Measurements from ENCODE around the gene UBE2G2.

UBE2G2 gene

GRCh38 chr21:44729336-44730027 is 72.1 kb downstream of the UBE2G2 start:
- Histone ChIP-seq H3K9ac (ENCODE audit: low read depth, low read length) (no peak overlapping the region), H3K4me1 (ENCODE audit: control insufficient read depth, insufficient read depth, low read length) (no peaks in the 10 kb centered on the region), H3K27ac (ENCODE audit: low read depth, low read length) (no peak overlapping the region), H3K4me3 (ENCODE audit: low read depth, low read length) (no peak overlapping the region), H3K36me3 (ENCODE audit: control insufficient read depth, insufficient read depth, low read length) (no peaks in the 10 kb centered on the region), H3K27me3 (ENCODE audit: control insufficient read depth, insufficient read depth, low read length) (no peaks in the 10 kb centered on the region), H3K9me3 (ENCODE audit: control insufficient read depth, insufficient read depth, low read length) (no peaks in the 10 kb centered on the region)

DNA sequence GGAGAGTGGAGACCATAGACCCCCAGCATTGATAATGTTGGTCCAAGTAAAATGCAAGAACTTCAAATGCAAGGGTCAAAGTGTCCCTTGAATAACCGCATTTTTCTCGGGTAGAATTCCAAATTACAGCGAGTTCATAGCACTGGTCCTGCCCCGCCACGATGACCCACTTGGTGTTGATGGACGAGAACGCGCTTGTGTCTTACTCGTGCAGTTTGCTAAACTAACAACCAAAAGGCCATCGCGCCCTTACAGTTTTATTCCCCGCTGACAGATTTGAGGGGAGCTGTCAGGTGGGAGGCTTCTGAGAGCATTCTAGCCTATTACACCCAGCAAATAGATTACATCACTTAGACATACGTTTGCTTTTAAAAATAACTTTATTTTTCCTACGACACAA is 72.9 kb downstream of the UBE2G2 start:
- H3K9me3 ChIP-seq (ENCODE audit: control insufficient read depth, insufficient read depth, low read length), result no peaks in the 10 kb centered on the region
- no peak overlapping the region for H3K4me3 ChIP-seq (ENCODE audit: low read depth, low read length)
- H3K36me3 ChIP-seq (ENCODE audit: control insufficient read depth, insufficient read depth, low read length), result no peaks in the 10 kb centered on the region
- H3K4me1 ChIP-seq (ENCODE audit: control insufficient read depth, insufficient read depth, low read length), result 0 out of 2 replicates have a peak, but pooled peaks cover 3% of the 10 kb centered on the region
- H3K27ac ChIP-seq (ENCODE audit: low read depth, low read length), result no peak overlapping the region
- no peak overlapping the region for H3K9ac ChIP-seq (ENCODE audit: low read depth, low read length)
- peaks cover 5% of the 10 kb centered on the region for H3K27me3 ChIP-seq (ENCODE audit: control insufficient read depth, insufficient read depth, low read length)

DNA sequence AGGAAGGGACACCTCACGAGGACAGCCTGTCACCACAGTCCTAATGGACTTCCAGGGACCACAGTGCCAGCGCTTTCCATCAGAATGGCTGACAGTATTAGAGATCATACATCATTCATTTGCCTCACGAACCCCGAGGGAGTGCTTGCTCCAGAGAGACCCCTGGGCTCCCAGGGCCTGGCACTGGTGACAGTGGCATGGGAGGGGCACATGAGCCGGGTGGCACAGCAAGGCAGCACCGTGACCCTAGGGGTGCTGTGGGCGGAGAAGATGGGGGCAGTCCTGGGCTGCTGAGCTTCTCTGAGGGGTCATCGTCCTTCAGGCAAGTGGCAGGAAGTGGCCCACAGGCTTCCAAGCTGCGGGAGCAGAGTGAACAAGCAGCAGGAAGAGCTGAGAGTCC is 73.9 kb downstream of the UBE2G2 start:
- Histone ChIP-seq H3K4me3 (ENCODE audit: low read depth, low read length) (no peak overlapping the region), H3K27me3 (ENCODE audit: control insufficient read depth, insufficient read depth, low read length) (peaks cover 14% of the 10 kb centered on the region)

DNA sequence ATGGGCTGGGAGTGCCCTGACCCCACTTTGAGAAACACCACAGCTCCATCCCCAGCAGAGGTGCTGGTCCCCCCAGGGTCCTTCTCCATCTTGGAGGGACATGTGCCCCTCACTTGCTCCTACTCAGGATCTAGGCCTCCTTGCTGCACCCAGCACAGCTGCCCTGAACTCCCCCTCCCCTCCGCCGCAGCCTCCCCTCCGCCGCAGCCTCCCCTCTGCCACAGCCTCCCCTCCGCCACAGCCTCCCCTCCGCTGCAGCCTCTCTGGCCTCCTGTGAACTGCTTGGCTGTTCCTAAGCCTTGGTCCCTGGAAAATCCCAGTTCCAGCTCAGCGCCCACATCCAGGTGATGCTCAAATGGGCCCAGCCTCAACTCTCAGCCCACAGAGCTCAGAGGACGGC is 74.3 kb downstream of the UBE2G2 start:
- Histone ChIP-seq H3K27ac (ENCODE audit: low read depth, low read length) (no peak overlapping the region), H3K4me3 (ENCODE audit: low read depth, low read length) (no peak overlapping the region), H3K27me3 (ENCODE audit: control insufficient read depth, insufficient read depth, low read length) (peaks cover 17% of the 10 kb centered on the region), H3K36me3 (ENCODE audit: control insufficient read depth, insufficient read depth, low read length) (no peaks in the 10 kb centered on the region), H3K9me3 (ENCODE audit: control insufficient read depth, insufficient read depth, low read length) (no peaks in the 10 kb centered on the region), H3K4me1 (ENCODE audit: control insufficient read depth, insufficient read depth, low read length) (peaks cover 16% of the 10 kb centered on the region), H3K9ac (ENCODE audit: low read depth, low read length) (no peak overlapping the region)

More for the DNA sequence above, 73.9 kb downstream of the UBE2G2 start:
- Histone ChIP-seq H3K4me1 (ENCODE audit: control insufficient read depth, insufficient read depth, low read length) (peaks cover 12% of the 10 kb centered on the region), H3K27ac (ENCODE audit: low read depth, low read length) (no peak overlapping the region), H3K9me3 (ENCODE audit: control insufficient read depth, insufficient read depth, low read length) (no peaks in the 10 kb centered on the region), H3K9ac (ENCODE audit: low read depth, low read length) (no peak overlapping the region), H3K36me3 (ENCODE audit: control insufficient read depth, insufficient read depth, low read length) (no peaks in the 10 kb centered on the region)

GRCh38 chr21:44726826-44727225 is 74.8 kb downstream of the UBE2G2 start:
- Histone ChIP-seq H3K9ac (ENCODE audit: low read depth, low read length) (no peak overlapping the region), H3K4me3 (ENCODE audit: low read depth, low read length) (no peak overlapping the region), H3K36me3 (ENCODE audit: control insufficient read depth, insufficient read depth, low read length) (no peaks in the 10 kb centered on the region), H3K27me3 (ENCODE audit: control insufficient read depth, insufficient read depth, low read length) (peaks cover 17% of the 10 kb centered on the region), H3K4me1 (ENCODE audit: control insufficient read depth, insufficient read depth, low read length) (peaks cover 16% of the 10 kb centered on the region), H3K27ac (ENCODE audit: low read depth, low read length) (no peak overlapping the region), H3K9me3 (ENCODE audit: control insufficient read depth, insufficient read depth, low read length) (no peaks in the 10 kb centered on the region)

DNA sequence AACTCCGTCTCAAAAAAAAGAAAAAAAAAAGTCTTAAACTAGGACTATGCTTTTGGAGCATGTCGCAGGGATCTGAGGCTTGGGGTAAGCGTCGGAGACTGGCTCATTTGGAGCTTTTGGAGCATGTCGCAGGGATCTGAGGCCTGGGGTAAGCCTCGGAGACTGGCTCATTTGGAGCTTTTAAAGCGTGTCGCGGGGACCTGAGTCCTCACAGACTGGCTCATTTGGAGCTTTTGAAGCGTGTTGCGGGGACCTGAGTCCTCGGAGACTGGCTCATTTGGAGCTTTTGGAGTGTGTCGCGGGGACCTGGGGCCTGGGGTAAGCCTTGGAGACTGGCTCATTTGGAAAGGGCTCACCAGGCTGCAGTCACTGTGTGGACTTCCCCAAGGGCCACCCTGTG is 76.7 kb downstream of the UBE2G2 start:
- no peak overlapping the region for H3K27ac ChIP-seq (ENCODE audit: low read depth, low read length)
- peaks cover 17% of the 10 kb centered on the region for H3K27me3 ChIP-seq (ENCODE audit: control insufficient read depth, insufficient read depth, low read length)
- no peak overlapping the region for H3K4me3 ChIP-seq (ENCODE audit: low read depth, low read length)

GRCh38 chr21:44724196-44724595 is 77.4 kb downstream of the UBE2G2 start:
- H3K27me3 ChIP-seq (ENCODE audit: control insufficient read depth, insufficient read depth, low read length), result peaks cover 17% of the 10 kb centered on the region
- H3K9ac ChIP-seq (ENCODE audit: low read depth, low read length), result no peak overlapping the region
- H3K27ac ChIP-seq (ENCODE audit: low read depth, low read length), result no peak overlapping the region
- peaks cover 16% of the 10 kb centered on the region for H3K4me1 ChIP-seq (ENCODE audit: control insufficient read depth, insufficient read depth, low read length)
- no peaks in the 10 kb centered on the region for H3K9me3 ChIP-seq (ENCODE audit: control insufficient read depth, insufficient read depth, low read length)
- no peak overlapping the region for H3K4me3 ChIP-seq (ENCODE audit: low read depth, low read length)
- H3K36me3 ChIP-seq (ENCODE audit: control insufficient read depth, insufficient read depth, low read length), result no peaks in the 10 kb centered on the region

More for the DNA sequence above, 76.7 kb downstream of the UBE2G2 start:
- Histone ChIP-seq H3K9me3 (ENCODE audit: control insufficient read depth, insufficient read depth, low read length) (no peaks in the 10 kb centered on the region), H3K9ac (ENCODE audit: low read depth, low read length) (no peak overlapping the region), H3K36me3 (ENCODE audit: control insufficient read depth, insufficient read depth, low read length) (no peaks in the 10 kb centered on the region), H3K4me1 (ENCODE audit: control insufficient read depth, insufficient read depth, low read length) (peaks cover 16% of the 10 kb centered on the region)

- Histone ChIP-seq H3K9me3 (ENCODE audit: control insufficient read depth, insufficient read depth, low read length) (no peaks in the 10 kb centered on the region), H3K4me1 (ENCODE audit: control insufficient read depth, insufficient read depth, low read length) (peaks cover 21% of the 10 kb centered on the region), H3K36me3 (ENCODE audit: control insufficient read depth, insufficient read depth, low read length) (no peaks in the 10 kb centered on the region), H3K4me3 (ENCODE audit: low read depth, low read length) (peak overlapping the region; percentile 29; the same call in 1 of the 2 replicates), H3K9ac (ENCODE audit: low read depth, low read length) (0 out of 2 replicates have a peak overlapping the region, but pooled peaks have one; percentile 14), H3K27me3 (ENCODE audit: control insufficient read depth, insufficient read depth, low read length) (peaks cover 17% of the 10 kb centered on the region), H3K27ac (ENCODE audit: low read depth, low read length) (peak overlapping the region; percentile 20)
Observed at GRCh38 chr21:44723177-44724131, 78.2 kb downstream of the UBE2G2 start.

DNA sequence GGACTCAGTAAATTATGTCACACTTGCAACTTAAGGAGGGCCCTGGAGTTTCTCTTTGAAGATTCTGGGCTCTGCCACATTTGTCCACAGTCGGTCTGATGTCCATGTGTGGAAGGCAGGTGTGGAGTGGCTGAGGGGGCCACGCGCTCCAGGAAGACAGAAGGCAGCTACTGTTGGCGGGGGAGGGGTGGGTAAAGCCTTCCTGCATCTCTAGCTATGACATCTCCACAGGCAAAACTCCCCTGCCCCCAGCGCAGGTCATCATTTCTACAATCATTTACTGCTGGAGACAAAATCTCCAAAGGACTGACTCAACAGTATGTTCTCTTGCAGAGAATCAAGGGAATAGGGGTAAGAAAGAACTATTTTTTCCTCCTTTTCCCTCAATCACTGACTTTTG is 78.9 kb downstream of the UBE2G2 start:
- Histone ChIP-seq H3K9me3 (ENCODE audit: control insufficient read depth, insufficient read depth, low read length) (no peaks in the 10 kb centered on the region), H3K4me3 (ENCODE audit: low read depth, low read length) (no peak overlapping the region), H3K36me3 (ENCODE audit: control insufficient read depth, insufficient read depth, low read length) (no peaks in the 10 kb centered on the region), H3K9ac (ENCODE audit: low read depth, low read length) (no peak overlapping the region), H3K27ac (ENCODE audit: low read depth, low read length) (peak overlapping the region; percentile 20), H3K4me1 (ENCODE audit: control insufficient read depth, insufficient read depth, low read length) (peaks cover 28% of the 10 kb centered on the region), H3K27me3 (ENCODE audit: control insufficient read depth, insufficient read depth, low read length) (peaks cover 17% of the 10 kb centered on the region)

GRCh38 chr21:44720170-44720569 is 81.5 kb downstream of the UBE2G2 start:
- no peak overlapping the region for H3K27ac ChIP-seq (ENCODE audit: low read depth, low read length)
- H3K4me3 ChIP-seq (ENCODE audit: low read depth, low read length), result no peak overlapping the region
- H3K27me3 ChIP-seq (ENCODE audit: control insufficient read depth, insufficient read depth, low read length), result peaks cover 20% of the 10 kb centered on the region
- H3K4me1 ChIP-seq (ENCODE audit: control insufficient read depth, insufficient read depth, low read length), result peaks cover 30% of the 10 kb centered on the region
- no peaks in the 10 kb centered on the region for H3K9me3 ChIP-seq (ENCODE audit: control insufficient read depth, insufficient read depth, low read length)
- H3K9ac ChIP-seq (ENCODE audit: low read depth, low read length), result no peak overlapping the region
- no peaks in the 10 kb centered on the region for H3K36me3 ChIP-seq (ENCODE audit: control insufficient read depth, insufficient read depth, low read length)

Measured in HUES48 (cell line).